Measurements from ENCODE around the gene PLRG1.

PLRG1 gene

GRCh38 chr4:154534296-154534695 lies 15.9 kb downstream of the PLRG1 start:
- no peak for DNase-seq

GRCh38 chr4:154529728-154530519 lies 20.3 kb downstream of the PLRG1 start:
- no peak for DNase-seq
- in situ Hi-C loops (cut with HindIII; ENCODE audit: low pct_ligation_motif_present, low pct_unique_long_range_greater_than_20kb, low sequenced_read_pairs), result no loop called here

More at GRCh38 chr4:154534296-154534695, 15.9 kb downstream of the PLRG1 start:
- in situ Hi-C loops (cut with HindIII; ENCODE audit: low pct_ligation_motif_present, low pct_unique_long_range_greater_than_20kb, low sequenced_read_pairs), result no loop called here

- in situ Hi-C loops (cut with HindIII; ENCODE audit: low pct_ligation_motif_present, low pct_unique_long_range_greater_than_20kb, low sequenced_read_pairs), result no loop called here
- no peak for DNase-seq
Measured at GRCh38 chr4:154528869-154529268, 21.3 kb downstream of the PLRG1 start.

DNA sequence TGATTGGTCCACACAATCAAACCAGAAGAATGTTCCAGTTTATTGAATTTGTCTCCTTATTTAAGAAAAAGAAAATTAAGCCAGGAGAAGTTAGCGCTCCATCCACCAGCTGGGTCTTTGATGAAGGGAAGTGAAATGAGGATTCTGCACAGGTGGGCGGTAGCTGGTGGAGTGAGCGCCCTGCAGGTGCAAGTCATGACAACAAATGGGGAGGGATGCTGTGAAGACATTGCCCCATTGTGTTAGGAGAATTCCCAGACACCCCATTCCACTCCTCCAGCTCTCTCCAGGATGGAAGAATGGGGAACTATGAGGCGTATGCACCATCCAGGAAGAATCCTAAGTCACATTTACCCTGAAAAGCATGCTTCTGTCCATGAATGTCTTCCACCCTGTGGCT lies 22.9 kb downstream of the PLRG1 start:
- in situ Hi-C loops (cut with HindIII; ENCODE audit: low pct_ligation_motif_present, low pct_unique_long_range_greater_than_20kb, low sequenced_read_pairs), result no loop called here
- DNase-seq, result no peak

DNA sequence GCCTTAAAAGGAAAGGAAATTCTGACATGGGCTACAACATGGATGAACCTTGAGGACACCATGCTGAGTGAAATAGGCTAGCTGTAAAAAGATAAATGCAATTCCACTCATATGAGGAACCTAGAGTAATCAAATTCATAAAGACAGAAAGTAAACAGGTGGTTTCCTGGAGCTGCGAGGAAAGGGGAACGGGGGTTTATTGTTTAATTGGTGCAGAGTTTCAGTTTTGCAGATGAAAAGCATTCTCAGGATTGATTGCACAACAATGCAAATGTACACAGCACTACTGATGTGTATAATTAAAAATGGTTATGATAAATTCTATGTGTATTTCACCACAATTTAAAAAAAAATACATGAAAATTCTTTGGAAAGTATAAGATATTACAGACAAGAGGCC lies 24.0 kb downstream of the PLRG1 start:
- in situ Hi-C loops (cut with HindIII; ENCODE audit: low pct_ligation_motif_present, low pct_unique_long_range_greater_than_20kb, low sequenced_read_pairs), result no loop called here
- DNase-seq, result no peak

DNA sequence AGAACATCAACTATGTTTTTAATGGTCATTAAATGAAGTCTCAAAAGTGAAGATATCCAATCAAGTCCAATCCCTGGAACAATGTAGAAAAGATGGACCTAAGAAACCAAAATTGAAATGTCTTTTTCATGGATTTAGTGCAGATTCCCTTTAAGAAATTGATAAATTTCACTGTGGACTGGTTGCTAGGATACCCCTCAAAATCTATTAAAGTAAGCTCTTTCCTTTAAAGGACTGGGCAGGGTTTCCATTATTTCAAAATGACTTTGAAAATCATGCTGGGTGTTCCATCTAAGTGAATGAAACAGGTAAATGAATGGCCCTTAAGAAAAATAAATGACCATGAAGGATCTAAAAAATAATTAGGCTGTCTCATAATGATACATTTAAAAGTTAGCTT lies 28.6 kb downstream of the PLRG1 start:
- DNase-seq, result no peak
- in situ Hi-C loops (cut with HindIII; ENCODE audit: low pct_ligation_motif_present, low pct_unique_long_range_greater_than_20kb, low sequenced_read_pairs), result no loop called here

GRCh38 chr4:154519214-154519613 lies 31.0 kb downstream of the PLRG1 start:
- in situ Hi-C loops (cut with HindIII; ENCODE audit: low pct_ligation_motif_present, low pct_unique_long_range_greater_than_20kb, low sequenced_read_pairs), result no loop called here
- no peak for DNase-seq

DNA sequence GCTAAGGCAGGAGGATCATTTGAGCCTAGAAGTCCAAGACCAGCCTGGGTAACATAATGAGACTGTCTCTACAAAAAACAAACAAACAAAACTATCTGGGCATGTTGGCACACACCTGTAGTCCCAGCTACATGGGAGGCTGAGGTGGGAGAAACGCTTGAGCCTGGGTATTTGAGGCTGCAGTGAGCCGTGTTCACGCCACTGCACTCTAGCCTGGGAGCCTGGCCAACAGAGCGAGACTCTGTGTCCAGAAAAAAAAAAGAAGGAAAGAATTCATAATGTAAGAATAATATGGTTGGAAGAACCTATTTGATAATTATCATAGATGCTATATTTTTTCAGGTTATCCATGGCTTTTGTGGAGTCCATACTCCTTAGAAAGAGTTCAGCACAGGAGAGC lies 32.6 kb downstream of the PLRG1 start:
- DNase-seq, result no peak
- in situ Hi-C loops (cut with HindIII; ENCODE audit: low pct_ligation_motif_present, low pct_unique_long_range_greater_than_20kb, low sequenced_read_pairs), result no loop called here

DNA sequence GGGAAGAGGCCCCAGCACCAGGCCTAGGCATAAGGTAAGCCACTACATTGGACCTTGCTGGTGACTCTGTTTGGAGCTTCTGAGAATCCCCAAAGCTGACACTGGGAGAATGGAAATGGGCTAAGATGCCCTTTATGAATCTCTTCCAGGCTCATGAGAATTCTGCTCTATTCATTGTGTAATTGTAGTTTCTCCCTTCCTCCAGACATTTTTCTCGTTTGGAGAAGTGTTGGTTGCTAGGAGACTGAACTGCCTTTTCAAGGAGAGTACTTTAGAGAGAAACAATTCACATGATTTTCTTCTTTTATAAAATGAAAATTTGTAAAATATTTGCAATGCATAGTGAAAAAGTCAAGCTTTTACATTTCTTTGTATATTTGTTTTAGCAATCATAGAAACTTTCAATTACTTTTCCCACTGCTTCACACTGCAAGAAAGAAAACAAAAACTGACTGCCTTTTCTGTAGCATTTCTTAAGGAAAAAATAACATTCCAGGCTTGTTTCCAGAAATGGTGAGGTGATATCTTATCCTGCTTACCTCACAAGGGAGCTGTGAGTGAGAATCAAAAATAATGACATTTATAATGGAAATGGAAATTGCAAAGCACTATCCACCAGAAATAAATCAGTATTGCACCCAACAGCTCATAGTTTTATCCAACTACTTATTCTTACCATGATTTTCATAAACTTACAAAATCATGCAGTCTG lies 33.7 kb downstream of the PLRG1 start:
- no peak for DNase-seq
- in situ Hi-C loops (cut with HindIII; ENCODE audit: low pct_ligation_motif_present, low pct_unique_long_range_greater_than_20kb, low sequenced_read_pairs), result no loop called here

DNA sequence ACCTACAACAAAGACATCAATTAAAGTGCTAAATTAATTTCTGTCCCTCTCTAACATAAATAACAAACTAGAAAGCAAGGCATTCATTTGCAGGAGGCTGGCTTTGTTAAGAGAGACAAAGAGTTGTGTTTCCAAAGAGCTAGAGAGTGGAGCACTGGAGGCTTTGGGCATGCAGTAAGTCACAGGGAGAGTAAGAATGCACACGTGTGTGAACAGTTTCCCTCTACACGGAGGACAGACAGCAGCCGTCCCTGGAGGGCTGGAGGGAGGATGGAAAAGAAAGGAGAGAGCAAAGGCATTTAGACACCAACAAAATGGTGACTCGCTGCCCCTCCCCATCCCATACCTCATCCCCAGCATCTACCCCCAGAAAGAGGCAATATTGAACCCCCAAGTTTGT lies 38.2 kb downstream of the PLRG1 start:
- no peak for DNase-seq
- in situ Hi-C loops (cut with HindIII; ENCODE audit: low pct_ligation_motif_present, low pct_unique_long_range_greater_than_20kb, low sequenced_read_pairs), result no loop called here

- no peak for DNase-seq
- in situ Hi-C loops (cut with HindIII; ENCODE audit: low pct_ligation_motif_present, low pct_unique_long_range_greater_than_20kb, low sequenced_read_pairs), result no loop called here
Measured at GRCh38 chr4:154511548-154511947, 38.7 kb downstream of the PLRG1 start.

- DNase-seq, result no peak
- in situ Hi-C loops (cut with HindIII; ENCODE audit: low pct_ligation_motif_present, low pct_unique_long_range_greater_than_20kb, low sequenced_read_pairs), result no loop called here
Measured at GRCh38 chr4:154507156-154507555, 43.0 kb downstream of the PLRG1 start.

- in situ Hi-C loops (cut with HindIII; ENCODE audit: low pct_ligation_motif_present, low pct_unique_long_range_greater_than_20kb, low sequenced_read_pairs), result no loop called here
- peak; percentile 39 for DNase-seq
Measured at GRCh38 chr4:154506253-154506652, 43.9 kb downstream of the PLRG1 start.

GRCh38 chr4:154503598-154503997 lies 46.6 kb downstream of the PLRG1 start:
- in situ Hi-C loops (cut with HindIII; ENCODE audit: low pct_ligation_motif_present, low pct_unique_long_range_greater_than_20kb, low sequenced_read_pairs), result no loop called here
- DNase-seq, result peak; percentile 21

- in situ Hi-C loops (cut with HindIII; ENCODE audit: low pct_ligation_motif_present, low pct_unique_long_range_greater_than_20kb, low sequenced_read_pairs), result no loop called here
- no peak for DNase-seq
Measured at GRCh38 chr4:154502111-154502510, 48.1 kb downstream of the PLRG1 start.

DNA sequence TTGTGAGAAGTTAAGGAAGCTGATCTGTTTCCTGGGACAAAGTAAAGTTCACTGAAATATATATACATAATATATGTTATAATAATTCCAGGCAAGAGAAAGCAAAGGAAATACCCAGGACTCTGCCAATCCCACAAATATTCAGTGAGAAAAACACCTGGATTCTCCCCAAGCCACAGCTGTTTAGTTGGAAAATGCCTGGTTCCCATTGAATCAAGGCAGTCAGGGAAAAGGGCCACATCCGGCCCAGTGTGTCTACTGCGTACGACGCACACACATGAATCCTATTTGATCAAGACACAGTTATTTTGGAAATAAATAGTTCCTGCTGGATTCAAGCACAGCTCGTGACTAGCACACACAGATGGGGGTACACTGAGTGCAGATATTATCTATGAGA lies 52.3 kb downstream of the PLRG1 start:
- in situ Hi-C loops (cut with HindIII; ENCODE audit: low pct_ligation_motif_present, low pct_unique_long_range_greater_than_20kb, low sequenced_read_pairs), result no loop called here
- no peak for DNase-seq

DNA sequence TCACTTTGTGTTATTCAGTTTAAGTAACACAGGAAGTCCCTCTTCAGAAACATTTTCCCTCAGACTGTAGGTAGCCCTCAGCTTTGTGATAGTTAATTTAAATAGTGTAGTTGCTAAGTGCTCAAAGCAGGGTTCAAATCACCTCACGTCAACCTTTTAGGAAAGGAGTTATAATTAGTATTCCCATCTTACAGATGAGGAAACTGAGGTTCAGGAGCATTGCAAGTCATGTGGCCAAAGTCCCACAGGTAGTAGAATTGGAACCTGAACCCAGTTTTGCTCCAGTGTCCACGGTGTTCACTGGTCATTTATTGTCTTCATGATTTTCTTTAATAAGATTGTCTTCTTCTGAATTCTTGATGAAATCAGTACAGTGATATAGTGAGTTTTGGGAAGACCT lies 54.3 kb downstream of the PLRG1 start:
- no peak for DNase-seq
- in situ Hi-C loops (cut with HindIII; ENCODE audit: low pct_ligation_motif_present, low pct_unique_long_range_greater_than_20kb, low sequenced_read_pairs), result no loop called here

- in situ Hi-C loops (cut with HindIII; ENCODE audit: low pct_ligation_motif_present, low pct_unique_long_range_greater_than_20kb, low sequenced_read_pairs), result no loop called here
- no peak for DNase-seq
Measured at GRCh38 chr4:154492288-154492687, 57.9 kb downstream of the PLRG1 start.

DNA sequence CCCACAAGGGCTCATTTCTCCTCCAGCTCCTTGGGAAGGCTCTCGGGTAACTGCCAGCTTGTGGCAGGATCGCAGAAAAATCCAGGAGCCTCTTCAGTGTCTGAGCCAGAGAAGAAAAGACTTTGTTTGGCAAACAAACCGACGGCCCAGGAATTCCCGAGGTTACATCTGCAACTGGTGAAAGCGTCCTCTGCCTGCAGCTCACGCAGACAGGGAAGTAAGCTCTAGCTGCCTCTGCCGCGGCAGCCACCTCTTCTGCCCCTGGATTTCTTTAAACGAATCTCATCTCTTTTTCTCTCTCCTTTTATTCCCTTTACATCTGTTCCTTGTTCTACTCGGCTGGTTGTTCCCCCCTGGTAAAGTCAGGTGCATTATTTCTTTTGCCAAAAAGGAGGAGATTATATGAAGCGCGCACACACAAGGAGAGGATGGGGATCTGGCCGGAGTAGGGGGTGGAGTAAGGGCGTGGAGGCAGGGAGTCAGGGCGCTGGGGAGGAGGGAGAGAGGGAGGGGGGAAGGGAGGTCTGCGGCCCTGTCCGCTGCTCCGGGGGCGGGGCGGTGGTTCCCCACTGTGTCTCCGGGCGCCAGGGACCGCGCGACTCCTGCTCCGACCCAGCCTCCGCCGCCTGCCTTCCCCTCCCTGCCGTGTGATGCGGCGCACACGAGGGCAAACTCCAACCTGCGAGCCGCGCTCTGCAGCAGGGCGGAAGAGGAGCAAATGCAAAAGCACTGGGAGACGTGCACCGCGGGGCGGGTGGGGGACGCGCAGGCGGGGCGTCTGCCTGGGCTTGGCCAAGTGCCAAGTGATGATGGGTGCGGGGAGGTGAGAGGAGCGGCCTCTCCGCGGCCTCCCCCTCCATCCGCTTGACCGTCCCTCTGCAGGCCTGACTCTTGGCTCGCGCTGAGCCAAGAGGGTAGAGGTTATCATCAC lies 58.6 kb downstream of the PLRG1 start, which contains the start of gene DCHS2:
Gene DCHS2 (minus strand): TSS at position 459 of the 931 bp plus-strand sequence. CDS start 444 bp downstream, at position 15.
- DNase-seq, result peak; percentile 17
- in situ Hi-C loops (cut with HindIII; ENCODE audit: low pct_ligation_motif_present, low pct_unique_long_range_greater_than_20kb, low sequenced_read_pairs), result no loop called here
